AG04449 (cell line): Measurements from ENCODE around the gene ARHGAP33.

Experiments
- CTCF ChIA-PET: fragments of 350-600 bp; formaldehyde crosslinking; extraction: SDS; loops from one replicate; lab custom pipeline; 2021; ENCODE audit warnings: antibody characterized with exemption; lab: Yijun Ruan, JAX
- POLR2A ChIA-PET: fragments of 400-600, 350-600 bp; formaldehyde crosslinking; extraction: SDS; loops from one replicate; lab custom pipeline; 2020; ENCODE audit warnings: antibody characterized with exemption, inconsistent platforms; lab: Yijun Ruan, JAX
- DNase-seq: peaks from one replicate; pipeline ENCODE4 v3.0.0-alpha.2; 2010; ENCODE audit warnings: low read depth, low spot score
- H3K4me3 ChIP-seq: 2 replicates; pipeline ENCODE4 v1.5.1; 2011; ENCODE audit warnings: low read depth, mild to moderate bottlenecking, control low read depth, low read length
- TF ChIP-seq, protein P1 (sequence below): IDR thresholded peaks from one replicate; pipeline ENCODE4 v1.5.1; 2011; ENCODE audit warnings: mild to moderate bottlenecking, moderate library complexity, low read length, control low read depth, inconsistent platforms; ENCODE audit not compliant: insufficient read depth; ENCODE audit errors: missing control alignments

ARHGAP33 gene

DNA sequence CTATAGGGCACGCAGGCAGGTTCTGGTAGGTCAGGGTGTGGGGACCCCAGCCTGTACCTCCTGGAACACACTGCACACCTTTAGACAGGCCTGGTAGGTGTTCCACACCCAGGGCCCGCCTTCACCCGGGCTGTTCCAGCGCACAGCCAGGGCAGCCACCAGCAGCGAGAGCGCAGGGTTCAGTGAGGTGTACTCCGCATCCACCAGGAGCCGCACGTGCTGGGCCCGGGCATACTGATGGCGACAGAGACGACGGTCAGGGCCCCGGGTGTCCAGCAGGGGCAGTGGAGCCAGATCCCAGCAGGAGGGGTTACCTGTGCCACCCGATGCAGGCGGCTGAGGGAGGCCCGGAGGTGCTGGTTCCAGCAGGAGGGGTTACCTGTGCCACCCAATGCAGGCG is 31.2 kb downstream of the ARHGAP33 start:
- no peak overlapping the region for H3K4me3 ChIP-seq
- POLR2A ChIA-PET: no interaction called here
- CTCF ChIA-PET: no interaction called here
- DNase-seq: no peak
- TF ChIP-seq, protein P1, sequence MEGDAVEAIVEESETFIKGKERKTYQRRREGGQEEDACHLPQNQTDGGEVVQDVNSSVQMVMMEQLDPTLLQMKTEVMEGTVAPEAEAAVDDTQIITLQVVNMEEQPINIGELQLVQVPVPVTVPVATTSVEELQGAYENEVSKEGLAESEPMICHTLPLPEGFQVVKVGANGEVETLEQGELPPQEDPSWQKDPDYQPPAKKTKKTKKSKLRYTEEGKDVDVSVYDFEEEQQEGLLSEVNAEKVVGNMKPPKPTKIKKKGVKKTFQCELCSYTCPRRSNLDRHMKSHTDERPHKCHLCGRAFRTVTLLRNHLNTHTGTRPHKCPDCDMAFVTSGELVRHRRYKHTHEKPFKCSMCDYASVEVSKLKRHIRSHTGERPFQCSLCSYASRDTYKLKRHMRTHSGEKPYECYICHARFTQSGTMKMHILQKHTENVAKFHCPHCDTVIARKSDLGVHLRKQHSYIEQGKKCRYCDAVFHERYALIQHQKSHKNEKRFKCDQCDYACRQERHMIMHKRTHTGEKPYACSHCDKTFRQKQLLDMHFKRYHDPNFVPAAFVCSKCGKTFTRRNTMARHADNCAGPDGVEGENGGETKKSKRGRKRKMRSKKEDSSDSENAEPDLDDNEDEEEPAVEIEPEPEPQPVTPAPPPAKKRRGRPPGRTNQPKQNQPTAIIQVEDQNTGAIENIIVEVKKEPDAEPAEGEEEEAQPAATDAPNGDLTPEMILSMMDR: no peak

DNA sequence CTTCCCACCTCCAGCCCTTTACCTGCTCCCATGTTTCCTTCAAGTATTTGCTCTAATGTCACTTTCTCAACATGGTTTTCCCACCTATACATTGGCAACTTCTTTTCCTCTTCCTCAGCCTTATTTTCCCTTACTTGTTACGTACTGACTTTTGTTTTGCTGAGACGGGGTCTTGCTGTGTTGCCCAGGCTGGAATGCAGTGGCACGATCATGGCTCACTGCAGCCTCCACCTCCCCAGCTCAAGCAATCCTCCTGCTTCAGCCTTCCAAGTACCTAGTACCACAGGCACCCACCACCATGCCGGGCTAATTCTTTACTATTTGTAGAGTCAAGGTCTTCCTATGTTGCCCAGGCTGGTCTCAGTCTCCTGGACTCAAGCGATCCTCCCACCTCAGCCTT is 32.3 kb downstream of the ARHGAP33 start:
- TF ChIP-seq, protein P1: no peak
- no peak overlapping the region for H3K4me3 ChIP-seq
- no peak for DNase-seq
- POLR2A ChIA-PET: no interaction called here
- CTCF ChIA-PET: interaction anchor here (1.6 kb wide), 1 partner anchor 11 kb away, joined by 4 read pairs; no protein-coding TSS in a partner anchor

DNA sequence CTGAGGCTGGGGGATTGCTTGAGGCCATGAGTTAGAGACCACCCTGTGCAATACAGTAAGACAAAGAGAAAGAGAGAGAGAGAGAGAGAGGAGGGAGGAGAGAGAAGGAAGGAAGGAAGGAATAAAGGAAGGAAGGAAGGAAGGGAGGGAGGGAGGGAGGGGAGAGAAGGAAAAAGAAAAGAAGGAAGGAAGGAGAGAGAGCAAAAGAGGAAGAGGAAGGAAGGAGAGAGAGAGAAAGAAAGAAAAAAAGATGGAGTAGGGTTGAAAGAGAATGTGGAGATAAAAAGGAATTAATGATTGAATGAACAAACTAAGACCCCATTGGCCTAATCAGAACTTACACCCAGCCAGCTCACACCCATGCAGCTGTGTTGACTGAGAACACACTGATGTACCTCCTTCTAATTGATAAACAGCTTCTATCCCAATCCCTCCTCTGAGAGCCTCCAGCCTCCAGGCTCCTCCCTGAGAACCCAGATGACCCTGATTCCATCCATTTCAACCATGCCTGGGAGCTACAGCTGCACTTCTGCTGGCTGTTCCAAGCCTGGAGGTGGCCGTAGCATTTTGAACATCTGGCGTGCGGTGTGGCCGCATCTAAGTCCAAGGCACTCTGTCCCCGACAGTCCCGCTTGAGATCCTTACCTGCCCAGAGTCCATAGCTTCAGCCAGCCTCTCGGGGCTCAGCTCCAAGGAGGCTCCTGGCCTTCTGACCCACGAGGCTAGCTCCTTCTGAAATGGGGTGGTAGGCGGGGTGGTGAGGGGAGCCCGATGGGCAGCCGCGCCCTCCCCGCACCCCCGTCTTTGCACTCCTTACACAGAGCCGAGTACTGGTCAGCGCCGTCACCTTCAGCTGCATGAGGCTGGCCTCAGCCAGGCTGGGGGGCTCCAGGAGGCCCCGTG is 36.2 kb downstream of the ARHGAP33 start:
- ChIA-PET CTCF (no interaction called here), POLR2A (no interaction called here)
- H3K4me3 ChIP-seq: no peak overlapping the region
- no peak for DNase-seq
- TF ChIP-seq, protein P1: no peak

DNA sequence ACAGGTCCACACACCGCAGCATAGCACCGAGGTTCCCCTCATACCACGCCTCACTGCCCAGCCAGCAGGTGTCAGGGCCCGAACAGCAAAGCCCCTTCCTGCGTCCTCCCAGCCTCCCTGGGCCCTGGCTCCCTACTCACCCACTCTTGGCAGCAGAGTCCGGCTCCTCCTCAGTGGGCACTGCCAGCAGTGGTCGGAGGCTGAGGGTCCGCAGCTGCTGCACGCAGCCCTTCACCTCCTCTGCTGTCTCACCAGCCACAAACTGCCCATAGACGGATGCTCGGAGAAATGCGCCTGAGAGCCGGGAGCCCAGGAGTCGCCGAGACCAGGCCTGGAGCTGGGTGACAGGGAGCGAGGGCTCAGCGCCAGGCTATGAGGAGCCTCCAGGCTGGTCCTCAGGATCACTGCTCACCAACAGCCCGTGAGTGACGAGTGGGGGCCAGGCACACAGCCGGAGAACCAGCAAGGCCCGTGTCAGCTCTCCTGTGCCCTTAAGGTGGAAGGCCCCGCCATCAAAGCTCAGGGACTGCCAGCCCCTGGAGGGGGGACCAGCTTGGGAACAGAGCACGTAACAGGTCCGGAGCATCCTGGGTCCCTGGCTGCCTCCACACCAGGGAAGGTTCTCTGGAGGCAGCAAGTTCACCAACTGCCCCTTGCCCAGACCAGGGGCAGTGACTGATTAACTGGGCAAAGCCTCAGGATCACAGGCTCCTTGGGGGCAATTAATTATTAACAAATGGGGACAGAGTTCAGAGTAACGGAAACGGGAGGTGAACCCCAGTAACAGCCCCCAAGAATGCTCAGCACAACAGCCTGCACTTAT is 37.1 kb downstream of the ARHGAP33 start, which contains the start of gene PRODH2:
TSS of gene PRODH2 (minus strand) at position 626 of the 823 bp plus-strand sequence. CDS start at position 586, 40 bp downstream.
- H3K4me3 ChIP-seq: no peak within 1 kb of the TSS
- CTCF ChIA-PET: no interaction called here
- TF ChIP-seq, protein P1: no peak
- no peak for DNase-seq
- POLR2A ChIA-PET: no interaction called here

DNA sequence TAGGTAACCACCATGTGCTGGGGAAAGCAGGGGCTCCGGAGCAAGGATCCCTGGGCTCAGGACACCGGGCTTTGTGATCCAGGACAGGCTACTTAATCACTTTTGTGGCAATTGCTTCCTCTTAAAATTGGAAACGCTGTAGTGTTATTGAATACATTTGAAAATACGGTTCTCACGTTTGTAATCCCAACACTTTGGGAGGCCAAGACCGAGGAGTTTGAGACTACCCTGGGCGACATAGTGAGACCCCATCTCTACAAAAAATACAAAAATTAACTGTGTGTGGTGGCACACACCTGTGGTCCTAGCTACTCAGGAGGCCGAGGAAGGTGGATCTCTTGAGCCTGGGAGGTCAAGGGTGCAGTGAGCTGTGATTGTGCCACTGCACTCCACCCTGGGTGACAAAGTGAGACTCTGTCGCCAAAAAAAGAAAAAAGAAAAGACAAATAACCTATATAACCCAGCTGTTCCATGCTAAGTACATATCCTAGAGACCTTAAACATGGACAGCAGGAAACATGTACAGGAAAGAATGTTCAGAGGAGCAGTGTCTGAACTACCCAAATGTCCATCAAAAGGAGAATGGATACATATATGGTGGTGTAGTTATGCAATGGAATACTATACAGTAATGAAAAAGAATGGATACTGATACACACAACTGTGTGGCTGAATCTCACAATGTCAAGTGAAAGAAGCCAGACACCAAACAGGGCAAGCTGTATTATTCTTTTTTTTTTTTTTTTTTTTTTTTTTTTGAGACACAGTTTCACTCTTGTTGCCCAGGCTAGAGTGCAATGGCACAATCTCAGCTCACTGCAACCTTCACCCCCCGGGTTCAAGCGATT is 37.9 kb downstream of the ARHGAP33 start:
- no peak for DNase-seq
- H3K4me3 ChIP-seq: no peak overlapping the region
- POLR2A ChIA-PET: no interaction called here
- CTCF ChIA-PET: interaction anchor here (0.7 kb wide), 1 partner anchor 136 kb away, joined by 3 read pairs; no protein-coding TSS in a partner anchor
- TF ChIP-seq, protein P1: no peak
